ENCODE measurements around the gene KLHDC3. TPM values are rescaled to one million over a fixed set of nuclear protein-coding genes. Genes with fewer than 3 reads are reported as not detected.
A peak's percentile ranks its signal among the peaks of the same experiment; 100 is the strongest.

KLHDC3 gene
- total and polyA plus RNA-seq, 9 of the 15 experiments (the other 6 are each of a cell fraction or from before 2014, with no cell fraction given): 4.5 to 171 (median 107) TPM

GRCh38 chr6:43021270-43022047 is 7.4 kb downstream of the KLHDC3 start, which contains the start of gene RRP36 (continued):
- TF ChIP-seq, protein P1, sequence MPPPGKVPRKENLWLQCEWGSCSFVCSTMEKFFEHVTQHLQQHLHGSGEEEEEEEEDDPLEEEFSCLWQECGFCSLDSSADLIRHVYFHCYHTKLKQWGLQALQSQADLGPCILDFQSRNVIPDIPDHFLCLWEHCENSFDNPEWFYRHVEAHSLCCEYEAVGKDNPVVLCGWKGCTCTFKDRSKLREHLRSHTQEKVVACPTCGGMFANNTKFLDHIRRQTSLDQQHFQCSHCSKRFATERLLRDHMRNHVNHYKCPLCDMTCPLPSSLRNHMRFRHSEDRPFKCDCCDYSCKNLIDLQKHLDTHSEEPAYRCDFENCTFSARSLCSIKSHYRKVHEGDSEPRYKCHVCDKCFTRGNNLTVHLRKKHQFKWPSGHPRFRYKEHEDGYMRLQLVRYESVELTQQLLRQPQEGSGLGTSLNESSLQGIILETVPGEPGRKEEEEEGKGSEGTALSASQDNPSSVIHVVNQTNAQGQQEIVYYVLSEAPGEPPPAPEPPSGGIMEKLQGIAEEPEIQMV (tag; conservative IDR thresholded peaks at IDR 0.05; ENCODE audit: low read depth): no peak
- TF ChIP-seq AFF1 (IDR thresholded peaks at IDR 0.05; ENCODE audit: low read depth in 1 of 2, partially characterized antibody in 2 of 2) (peak in 1 of 2 experiments; percentile 70), TCF7L2 (IDR thresholded peaks at IDR 0.05; ENCODE audit: low read depth, low read length) (no peak), ZNF165 (CRISPR knock-in tag; IDR thresholded peaks at IDR 0.05; ENCODE audit: borderline replicate concordance) (no peak), YBX1 (IDR thresholded peaks at IDR 0.05) (no peak), ARID2 (IDR thresholded peaks at IDR 0.05) (no peak), E2F3 (CRISPR knock-in tag; IDR thresholded peaks at IDR 0.05) (no peak), POLR2AphosphoS5 (IDR thresholded peaks at IDR 0.05; ENCODE audit: control insufficient read depth, insufficient read depth, low read depth, low read length) (peak; percentile 67; the same call in 1 of the 2 replicates), L3MBTL2 (IDR thresholded peaks at IDR 0.05) (peak; percentile 91), PTTG1 (tag; IDR thresholded peaks at IDR 0.05; ENCODE audit: low read depth) (no peak), LCOR (CRISPR knock-in tag; IDR thresholded peaks at IDR 0.05) (no peak), ZFPM2 (CRISPR knock-in tag; IDR thresholded peaks at IDR 0.05) (peak; percentile 79; the same call in 1 of the 2 replicates), SRSF1 (IDR thresholded peaks at IDR 0.05; ENCODE audit: low read depth, low read length) (no peak)
- TF ChIP-seq, protein P2, sequence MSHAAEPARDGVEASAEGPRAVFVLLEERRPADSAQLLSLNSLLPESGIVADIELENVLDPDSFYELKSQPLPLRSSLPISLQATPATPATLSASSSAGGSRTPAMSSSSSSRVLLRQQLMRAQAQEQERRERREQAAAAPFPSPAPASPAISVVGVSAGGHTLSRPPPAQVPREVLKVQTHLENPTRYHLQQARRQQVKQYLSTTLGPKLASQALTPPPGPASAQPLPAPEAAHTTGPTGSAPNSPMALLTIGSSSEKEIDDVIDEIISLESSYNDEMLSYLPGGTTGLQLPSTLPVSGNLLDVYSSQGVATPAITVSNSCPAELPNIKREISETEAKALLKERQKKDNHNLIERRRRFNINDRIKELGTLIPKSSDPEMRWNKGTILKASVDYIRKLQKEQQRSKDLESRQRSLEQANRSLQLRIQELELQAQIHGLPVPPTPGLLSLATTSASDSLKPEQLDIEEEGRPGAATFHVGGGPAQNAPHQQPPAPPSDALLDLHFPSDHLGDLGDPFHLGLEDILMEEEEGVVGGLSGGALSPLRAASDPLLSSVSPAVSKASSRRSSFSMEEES (CRISPR knock-in tag; IDR thresholded peaks at IDR 0.05): no peak
- TF ChIP-seq, protein P3, sequence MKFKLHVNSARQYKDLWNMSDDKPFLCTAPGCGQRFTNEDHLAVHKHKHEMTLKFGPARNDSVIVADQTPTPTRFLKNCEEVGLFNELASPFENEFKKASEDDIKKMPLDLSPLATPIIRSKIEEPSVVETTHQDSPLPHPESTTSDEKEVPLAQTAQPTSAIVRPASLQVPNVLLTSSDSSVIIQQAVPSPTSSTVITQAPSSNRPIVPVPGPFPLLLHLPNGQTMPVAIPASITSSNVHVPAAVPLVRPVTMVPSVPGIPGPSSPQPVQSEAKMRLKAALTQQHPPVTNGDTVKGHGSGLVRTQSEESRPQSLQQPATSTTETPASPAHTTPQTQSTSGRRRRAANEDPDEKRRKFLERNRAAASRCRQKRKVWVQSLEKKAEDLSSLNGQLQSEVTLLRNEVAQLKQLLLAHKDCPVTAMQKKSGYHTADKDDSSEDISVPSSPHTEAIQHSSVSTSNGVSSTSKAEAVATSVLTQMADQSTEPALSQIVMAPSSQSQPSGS (CRISPR knock-in tag; IDR thresholded peaks at IDR 0.05): no peak
- TF ChIP-seq, protein P4, sequence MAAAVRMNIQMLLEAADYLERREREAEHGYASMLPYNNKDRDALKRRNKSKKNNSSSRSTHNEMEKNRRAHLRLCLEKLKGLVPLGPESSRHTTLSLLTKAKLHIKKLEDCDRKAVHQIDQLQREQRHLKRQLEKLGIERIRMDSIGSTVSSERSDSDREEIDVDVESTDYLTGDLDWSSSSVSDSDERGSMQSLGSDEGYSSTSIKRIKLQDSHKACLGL (CRISPR knock-in tag; IDR thresholded peaks at IDR 0.05; ENCODE audit: borderline replicate concordance, poor library complexity, severe bottlenecking): no peak
